GM18517 (cell line): Measurements from ENCODE around the gene MLN.
"Not testable (repeated sequence)": the region's sequence is repeated elsewhere in the genome, so short reads cannot be mapped to it uniquely, and the experiment has no call there.

Experiments
- ATAC-seq: cut with Tn5 transposase; IDR thresholded peaks from one replicate; pipeline ENCODE4 v1.9.1; 2021; ENCODE audit warnings: mild to moderate bottlenecking, moderate library complexity; ENCODE audit not compliant: unreplicated experiment

The MLN gene

DNA sequence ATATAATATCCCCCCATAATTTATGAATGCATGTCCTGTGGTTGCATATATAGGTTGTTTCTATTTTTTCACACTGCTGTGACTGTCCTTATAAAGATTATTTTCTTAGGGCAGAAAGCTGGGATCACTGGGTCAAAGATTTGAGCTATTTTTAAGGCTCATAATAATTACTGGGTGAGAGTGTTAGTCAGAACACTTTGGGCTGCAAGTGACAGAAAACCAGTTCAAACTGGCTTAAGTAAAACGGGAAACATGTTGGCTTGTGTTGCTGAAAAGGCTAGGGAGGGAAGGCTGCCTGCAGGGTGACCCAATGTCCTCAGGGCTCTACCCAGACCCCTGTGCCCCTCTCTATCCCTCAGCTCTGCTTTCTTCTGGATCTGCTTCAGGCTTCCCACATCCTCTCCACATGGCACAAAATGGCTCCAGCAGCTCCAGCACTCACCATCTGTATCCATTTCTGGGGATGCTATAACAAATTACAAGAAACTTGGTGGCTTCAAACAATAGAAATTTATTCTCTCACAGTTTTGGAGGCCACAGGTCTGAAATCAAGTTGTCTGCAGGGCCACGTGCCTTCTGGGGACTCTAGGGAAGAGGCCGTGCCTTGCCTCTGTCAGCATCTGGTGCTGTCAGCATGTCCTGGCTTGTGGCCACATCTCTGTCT, 33.1 kb upstream of the MLN start:
- no peak for ATAC-seq

DNA sequence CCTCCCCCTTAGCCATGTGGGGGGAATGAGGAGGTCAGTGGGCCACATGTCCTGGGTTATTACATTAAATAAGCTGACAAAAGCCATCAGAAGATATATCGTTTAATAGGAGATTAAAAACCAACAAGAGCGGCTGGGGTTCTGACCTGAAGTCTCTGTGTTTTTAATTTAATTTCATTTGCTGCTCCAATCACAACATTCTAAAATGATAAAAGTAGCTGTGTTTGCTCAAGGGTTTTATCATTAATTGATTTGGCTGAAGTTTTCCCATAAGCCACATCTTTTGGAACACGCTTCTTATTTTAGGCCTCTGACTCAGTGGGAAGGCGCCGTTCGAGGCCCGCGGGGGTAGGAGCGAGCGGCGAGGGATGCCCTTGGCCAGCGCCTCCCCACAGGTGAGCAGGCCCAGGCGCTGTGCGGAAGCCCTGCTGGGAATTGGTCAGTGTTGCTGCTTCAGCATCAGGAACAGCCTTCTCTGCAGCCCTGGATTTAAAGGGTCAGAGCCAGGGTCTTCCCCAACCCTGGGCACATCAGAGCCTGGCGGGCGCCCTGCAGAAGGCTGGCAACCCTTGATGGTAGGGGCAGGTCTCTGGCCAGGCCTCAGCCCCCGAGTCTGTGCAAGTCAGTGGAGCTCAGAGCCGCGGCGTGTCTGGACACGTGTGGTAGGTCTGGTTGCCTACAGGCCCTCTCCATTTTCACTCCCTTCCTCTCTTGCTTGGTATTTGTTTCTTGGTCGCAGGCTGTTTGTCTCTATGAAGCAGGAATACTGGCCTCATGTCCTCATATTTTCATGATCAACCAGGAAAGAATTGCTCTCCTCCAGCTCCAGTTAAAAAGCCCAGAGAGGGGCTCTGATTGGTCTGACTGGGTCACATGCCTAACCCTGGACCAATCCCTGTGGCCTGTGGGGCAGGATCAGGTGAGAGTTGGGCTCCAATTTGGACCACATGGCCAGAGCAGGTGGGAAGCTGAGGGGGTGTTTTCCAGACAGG, 30.9 kb upstream of the MLN start:
- no peak for ATAC-seq

DNA sequence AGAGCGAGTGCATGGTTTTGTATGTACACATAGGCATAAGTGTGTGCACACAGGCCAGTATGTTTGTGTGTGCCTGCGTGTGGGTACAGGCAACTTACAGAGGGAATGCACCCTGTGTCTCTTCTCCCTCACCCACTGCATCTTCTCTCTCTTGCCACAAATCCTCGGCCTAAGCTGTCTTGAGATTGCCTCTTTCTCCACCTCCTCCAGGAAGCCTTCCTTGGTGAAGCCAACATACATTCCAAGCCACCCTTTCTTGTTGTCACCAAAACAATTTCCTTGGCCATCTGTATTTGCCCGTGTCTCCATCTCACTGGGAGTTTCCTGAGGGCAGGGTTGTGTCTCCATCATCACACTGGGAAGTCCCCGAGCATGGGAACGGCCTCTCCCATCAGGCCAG, 29.8 kb upstream of the MLN start:
- ATAC-seq, result no peak

DNA sequence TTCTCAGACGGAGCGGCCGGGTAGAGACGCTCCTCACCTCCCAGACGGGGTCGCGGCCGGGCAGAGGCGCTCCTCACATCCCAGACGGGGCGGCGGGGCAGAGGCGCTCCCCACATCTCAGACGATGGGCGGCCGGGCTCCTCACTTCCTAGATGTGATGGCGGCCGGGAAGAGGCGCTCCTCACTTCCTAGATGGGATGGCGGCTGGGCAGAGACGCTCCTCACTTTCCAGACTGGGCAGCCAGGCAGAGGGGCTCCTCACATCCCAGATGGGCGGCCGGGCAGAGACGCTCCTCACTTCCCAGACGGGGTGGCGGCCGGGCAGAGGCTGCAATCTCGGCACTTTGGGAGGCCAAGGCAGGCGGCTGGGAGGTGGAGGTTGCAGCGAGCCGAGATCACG, 29.0 kb upstream of the MLN start:
- not testable (repeated sequence) for ATAC-seq

DNA sequence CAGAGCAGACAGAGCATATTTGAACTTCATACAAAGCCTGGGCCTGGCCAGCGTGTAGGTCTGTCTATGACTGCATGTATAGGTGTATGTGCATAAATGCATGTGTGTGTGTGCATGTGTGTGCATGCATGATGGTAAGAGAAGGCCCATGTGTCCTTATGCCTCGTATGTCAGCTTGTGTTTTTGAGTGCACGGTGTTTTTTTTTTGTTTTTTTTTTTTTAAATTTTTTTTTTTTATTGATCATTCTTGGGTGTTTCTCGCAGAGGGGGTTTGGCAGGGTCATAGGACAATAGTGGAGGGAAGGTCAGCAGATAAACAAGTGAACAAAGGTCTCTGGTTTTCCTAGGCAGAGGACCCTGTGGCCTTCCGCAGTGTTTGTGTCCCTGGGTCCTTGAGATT, 27.9 kb upstream of the MLN start:
- ATAC-seq, result not testable (repeated sequence)

DNA sequence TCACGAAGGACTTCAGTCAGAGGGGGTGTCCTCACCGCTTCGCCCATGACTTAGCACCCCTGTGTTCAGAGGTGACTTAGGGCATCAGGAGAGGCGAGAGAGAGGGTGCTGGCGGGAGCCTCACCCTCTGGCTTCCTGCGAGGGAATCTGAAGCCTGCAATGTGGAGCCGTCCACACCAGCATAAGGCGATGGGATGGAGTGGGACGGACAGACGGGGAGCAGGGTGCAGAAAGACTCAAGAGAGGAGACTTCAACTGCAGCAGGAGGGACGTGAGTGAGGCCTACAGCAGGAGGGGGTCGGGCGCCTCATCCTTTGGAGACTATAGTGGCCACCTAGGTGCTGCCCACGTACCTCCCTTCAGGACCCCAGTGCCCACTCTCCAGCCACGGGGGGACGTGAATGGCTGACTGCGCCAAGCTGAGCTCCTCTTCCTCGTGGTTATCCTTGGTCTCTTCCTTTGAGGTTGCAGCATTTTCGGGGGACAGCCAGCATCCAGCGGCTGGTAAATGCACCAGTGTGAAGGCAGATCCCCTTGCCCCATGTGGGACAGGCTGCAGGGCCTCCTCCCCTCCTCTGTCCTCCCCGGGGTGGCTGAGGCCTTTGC, 26.9 kb upstream of the MLN start:
- no peak for ATAC-seq

DNA sequence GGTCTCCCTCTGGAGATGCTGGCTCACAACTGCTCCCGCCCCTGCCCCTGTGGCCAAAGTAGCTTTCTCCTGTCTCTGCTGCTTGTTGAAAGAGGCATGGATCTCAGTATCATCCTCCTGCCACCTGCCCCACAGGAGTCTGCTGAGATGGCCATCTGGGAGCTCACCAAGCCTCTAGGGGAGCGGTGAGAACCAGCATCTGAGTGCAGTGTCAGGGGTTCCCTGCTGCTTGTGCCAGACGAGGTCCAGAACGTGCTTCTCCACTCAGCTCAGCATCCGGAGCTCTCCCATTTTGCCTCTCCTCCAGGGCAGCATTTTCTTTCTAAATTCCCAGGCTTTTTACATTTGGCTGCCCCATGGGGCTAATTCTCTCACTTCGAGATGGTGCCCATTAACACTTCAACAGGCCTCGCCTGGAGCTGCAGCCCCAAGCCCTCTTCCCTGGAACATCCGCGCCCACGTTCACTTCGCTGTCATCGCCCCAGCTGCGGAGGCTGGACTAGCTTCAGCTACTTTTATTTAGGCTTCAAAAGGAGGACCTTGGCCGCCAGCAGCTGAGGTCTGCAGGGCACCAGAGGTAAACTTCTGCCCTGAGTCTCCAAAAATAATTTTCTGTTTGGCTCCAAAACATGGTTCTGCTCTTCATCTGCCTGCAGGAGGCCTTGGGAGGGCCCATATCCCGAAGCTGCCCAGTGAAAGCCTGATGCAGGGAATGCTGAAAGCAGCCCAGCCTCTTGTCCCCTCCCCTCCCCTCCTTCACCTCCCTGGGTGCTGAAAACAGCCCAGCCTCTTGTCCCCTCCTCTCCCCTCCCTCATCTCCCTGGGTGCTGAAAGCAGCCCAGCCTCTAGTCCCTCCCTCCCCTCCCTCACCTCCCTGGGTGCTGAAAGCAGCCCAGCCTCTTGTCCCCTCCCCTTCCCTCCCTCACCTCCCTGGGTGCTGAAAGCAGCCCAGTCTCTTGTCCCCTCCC, 25.2 kb upstream of the MLN start:
- no peak for ATAC-seq

DNA sequence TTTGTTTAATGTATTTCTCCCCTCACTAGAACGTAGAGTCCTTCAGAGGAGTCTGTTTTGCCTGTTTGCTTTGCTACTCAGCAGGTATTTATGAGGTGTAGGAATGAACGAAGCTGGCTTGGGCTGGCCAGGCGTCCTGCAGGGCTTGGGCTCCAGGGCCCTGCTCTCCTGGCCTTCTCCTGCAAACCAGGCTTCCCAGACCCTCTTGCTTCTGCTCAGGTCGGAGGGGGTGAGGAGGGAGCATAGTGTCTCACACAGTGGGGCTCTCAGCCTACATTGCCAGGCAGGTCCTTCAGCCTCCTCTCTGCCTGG, 24.6 kb upstream of the MLN start:
- no peak for ATAC-seq

DNA sequence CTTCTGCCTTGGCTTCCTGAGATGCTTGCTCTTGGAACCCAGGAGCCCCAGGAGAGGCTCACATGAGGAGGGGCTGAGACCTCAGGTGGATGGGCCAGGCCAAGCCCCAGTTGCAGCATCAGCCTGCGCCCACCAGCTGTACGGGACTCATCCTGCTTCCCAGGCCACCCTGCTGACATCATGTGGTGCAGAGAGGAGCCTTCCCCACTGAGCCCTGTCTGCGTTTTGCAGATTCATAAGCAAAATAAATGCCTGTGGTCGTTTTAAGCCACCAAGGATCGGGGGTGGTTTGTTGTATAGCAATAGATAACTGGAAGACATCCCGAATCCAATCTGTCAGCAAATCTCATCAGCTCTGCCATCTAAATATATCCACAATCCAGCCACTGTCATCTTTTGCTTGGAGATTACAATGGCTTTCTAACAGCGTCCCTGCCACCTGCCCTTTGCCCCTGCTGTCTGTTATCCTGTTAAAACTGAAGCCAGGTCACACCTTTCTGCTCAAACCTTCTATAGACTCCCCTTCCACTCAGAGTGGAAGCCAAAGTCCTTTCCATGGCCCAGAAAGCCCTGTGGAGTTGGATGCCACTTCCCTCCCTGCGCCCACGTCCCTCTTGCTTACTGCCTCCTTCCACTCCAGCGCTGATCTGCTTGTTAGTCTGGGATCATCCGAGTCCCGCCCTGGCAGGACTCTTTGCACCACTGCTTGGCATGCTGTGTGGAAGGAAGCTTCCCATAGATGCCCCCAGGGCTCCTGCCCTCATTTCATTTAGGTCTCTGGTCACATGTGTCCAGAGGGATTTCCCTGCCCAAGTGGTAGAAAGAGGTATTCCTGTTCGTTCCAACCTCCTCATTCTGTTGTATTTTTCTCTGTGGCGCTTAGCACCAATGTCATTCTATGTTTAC, 24.0 kb upstream of the MLN start:
- ATAC-seq, result no peak

DNA sequence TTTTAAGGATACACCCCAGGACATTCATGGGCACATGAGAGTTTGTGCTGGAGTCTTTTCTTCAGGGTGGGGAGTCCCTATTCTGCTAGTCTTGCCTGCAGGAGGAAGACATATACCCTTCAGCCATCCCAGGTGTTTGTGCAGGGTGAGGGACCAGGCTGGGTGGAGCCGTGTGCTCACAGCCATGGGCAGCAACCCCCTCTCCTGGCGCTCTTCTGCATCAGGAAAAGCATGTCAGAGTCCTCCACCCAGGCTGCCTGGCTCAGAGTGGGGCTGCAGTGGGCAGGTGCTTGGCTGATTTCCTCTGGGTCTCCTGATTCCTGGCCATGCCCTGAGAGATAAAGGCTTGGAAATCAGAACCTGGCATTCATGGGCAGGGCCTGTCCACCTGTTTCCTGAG, 22.7 kb upstream of the MLN start:
- no peak for ATAC-seq

DNA sequence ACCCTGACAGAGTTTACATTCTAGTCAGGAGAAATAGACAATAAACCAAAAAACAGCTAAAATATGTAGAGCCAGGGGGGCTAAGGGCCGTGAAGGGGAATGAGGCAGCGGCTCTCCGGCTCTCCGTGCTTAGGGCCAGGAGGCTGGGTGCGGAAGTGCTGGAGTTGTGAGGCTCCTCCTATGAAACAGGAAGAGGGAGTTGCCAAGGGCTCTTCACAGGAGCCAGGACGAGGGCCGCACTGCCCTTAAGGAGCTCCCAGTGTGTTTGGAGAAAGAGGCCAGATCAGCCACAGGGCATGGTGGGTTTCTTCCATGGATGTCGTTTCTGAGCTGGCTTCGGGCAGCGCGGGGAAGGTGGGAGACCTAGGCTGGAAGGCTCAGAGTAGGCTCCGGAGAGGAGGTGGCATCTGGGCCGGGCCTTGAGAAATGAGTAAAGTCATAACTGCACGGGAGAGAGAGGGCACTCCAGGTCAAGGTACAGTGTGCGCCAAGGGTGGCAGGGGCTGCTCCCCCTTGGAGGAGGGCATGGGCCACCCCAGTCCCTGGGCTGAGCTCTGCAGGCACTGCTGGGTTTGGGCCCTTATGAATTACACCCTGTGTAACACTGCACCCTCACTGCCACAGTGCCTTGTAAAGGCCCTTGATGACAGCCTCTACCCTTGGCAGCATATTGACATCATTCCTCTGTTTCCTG, 20.8 kb upstream of the MLN start:
- ATAC-seq, result no peak

DNA sequence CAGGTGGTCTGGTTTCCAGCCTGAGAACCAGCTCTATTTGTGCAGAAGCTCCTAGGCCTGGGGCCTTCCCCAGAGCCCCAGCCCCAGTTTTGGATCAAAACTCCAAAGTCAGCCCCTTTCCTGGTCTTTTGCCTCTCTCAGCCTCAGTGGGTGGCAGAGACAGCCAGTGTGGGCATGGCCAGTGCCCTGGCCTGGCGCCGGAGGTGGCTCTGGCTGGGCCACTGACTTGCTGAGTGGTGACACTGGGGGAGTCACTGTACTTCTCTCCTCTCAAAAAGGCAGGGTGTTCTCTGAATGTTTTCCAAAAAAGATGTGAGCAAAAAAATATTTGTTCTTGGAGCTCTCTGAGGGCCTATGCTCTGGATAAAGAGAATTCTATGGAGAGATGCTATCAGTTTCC, 20.0 kb upstream of the MLN start:
- ATAC-seq, result no peak

DNA sequence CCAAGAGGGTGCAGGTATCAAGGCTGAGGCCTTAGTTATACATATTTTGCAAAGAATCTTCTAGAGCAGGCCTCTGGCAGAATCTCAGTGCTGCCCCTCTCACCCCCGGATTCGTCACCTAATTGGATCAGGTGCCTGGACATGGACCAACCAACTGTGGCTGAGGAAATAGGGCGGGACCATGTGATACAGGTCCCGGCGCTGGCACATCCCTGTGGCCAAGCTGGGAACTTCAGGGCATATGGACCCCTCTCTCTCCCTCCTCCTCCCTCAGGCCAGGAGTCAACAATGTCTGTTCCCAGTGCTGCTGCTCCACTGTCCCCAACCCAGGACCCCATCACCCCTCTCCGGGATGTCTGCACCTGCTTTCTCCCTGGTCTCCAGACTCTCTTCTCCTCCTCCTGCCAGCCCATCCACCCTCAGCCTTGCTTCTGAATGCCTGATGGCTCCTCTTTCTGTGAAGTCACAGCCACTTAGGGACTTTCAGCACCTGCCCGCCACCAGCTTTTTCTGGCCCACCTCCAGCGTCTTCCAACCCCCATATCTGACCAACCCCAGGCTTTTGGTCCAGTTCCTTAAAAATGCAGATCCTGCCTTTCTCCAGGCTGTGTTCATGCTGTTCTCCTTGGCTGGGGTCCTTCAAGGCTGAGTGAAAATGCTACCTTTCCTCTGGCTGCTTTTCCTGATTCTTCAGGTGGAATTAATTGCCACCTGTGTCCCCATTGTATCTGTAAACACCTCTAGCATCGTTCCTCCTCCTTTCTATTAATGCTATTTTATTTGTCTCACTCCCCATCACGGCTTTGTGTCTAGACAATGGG, 19.0 kb upstream of the MLN start:
- ATAC-seq, result no peak

DNA sequence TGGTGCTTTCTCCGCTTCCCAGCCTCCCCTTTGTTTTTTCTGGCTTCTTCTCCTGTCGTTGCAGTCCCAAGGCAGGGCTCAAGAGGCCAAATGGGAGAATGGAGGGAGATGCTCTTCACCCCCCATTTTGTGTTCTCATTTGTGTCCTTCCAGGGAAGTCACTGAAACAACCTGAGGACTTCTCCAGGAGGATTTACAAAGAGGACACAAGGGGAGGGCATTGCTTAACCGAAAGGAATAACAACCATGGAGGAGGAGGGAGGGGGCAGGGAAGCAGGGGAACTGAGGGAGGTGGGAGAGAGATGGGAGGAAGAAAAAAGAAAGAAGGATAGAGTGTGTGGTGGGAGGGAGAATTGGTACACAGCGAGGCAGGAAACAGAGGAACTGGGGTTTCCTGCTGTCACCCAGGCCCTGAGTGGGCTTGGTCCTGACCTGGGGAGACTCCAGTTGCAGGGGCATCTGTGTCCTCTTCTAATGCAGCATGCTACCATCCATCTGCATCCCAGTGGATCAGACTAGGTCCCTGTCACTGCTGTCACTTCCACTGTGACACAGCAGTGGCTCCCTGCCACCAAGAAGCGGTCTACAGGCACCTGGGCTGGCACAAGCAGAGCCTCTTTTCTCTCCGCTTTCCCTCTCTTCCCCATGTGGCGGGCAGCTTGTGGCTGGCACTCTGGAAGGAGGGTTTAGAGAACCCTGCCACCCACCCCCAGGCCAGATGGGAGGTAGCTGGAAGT, 17.1 kb upstream of the MLN start:
- ATAC-seq, result no peak

DNA sequence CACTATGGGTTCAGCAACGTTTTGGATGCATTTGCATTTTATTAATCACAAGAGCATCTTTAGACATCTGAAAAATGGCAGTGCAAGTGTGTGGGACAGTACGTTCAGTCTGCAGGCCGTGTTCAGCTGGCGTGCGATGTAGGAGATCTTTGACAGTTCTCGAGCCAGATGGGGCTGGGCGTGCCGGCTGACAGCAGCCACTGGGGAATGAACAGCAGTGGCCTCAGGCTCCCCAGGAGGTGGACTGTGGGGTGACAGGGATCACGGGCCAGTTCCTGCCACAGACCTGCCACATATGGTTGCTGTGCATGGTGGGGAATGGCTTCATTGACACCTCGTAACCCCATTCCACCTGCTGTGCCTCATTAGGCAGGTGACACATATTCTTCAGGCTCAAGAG, 16.4 kb upstream of the MLN start:
- ATAC-seq, result no peak

DNA sequence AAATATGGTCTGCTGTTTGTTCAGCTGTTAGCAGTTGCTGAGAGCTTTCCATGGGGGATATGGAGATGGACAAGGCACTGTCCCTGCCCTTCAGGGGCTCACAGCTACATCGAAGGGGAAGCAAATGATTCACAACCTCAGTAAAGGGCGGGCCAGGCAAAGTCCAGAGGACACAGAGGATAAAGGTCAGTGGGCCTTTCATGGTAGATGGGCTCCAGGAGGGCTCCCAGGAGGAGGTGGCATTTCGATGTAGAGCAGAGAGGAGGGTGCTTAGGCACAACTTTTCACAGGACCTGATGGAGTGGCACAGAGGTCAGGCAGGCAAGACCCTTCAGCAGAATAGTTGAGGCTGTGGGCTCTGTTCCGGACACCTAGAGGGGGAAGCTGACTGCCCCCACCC, 15.2 kb upstream of the MLN start:
- ATAC-seq, result no peak

DNA sequence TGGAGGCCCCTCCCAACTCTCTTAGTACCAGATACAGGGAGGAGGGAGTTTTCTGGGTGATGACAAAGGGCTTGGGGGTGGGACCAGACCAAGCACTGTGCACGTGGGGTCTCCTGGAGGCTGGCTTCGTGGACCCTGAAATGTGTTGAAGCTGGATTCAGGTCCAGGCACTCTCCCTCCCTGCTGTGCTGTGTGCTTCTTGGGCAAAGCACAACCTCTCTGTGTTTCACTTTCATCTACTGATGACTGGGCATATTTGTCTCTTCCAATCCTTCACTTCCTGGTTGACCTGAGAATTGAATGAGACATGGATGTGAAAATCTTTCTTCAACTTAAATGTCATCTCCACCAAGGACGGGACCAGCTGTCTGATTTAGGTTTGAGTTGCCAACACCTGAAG, 14.5 kb upstream of the MLN start:
- ATAC-seq, result no peak

DNA sequence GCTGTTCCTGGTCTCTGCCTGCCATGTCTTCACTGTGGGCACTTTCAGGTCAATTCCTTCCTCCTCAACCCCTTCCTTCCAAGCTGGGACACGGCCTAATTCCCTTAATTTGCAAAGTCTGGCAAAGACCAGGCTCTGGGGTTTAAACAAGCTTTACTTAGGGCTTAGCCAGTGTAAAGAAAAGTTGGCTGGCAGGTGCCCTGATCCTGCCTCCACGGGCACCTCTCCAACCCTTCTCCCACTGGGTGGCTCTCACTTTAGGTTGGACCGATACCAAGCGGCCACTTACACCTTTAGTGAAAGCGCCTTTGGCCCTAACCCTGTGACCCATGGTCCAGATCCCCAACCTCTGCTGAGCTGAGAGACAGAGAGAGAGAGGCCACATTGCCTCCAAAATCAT, 13.7 kb upstream of the MLN start:
- no peak for ATAC-seq
